OCI-LY1 (cell line): ENCODE results near the gene ATP13A4.

Source experiments
- H2AFZ ChIP-seq: fragments of 200-600 bp; sonication (generic), shearing (Covaris generic); 2 replicates; pipeline ENCODE4 v1.6.0; 2014; ENCODE audit warnings: antibody characterized with exemption, mild to moderate bottlenecking, low read length
- H3F3A ChIP-seq: fragments of 200-600 bp; sonication (generic), shearing (Covaris generic); 2 replicates; pipeline ENCODE4 v1.6.0; 2014; ENCODE audit warnings: mild to moderate bottlenecking, antibody characterized with exemption, low read length, moderate library complexity; ENCODE audit not compliant: insufficient read depth
- H3K27ac ChIP-seq: fragments of 200-600 bp; sonication (generic); 2 replicates; pipeline ENCODE4 v1.5.1; 2014; ENCODE audit warnings: low read length, mixed run types, mild to moderate bottlenecking, low read depth; ENCODE audit not compliant: poor library complexity, severe bottlenecking
- H3K27me3 ChIP-seq: fragments of 200-600 bp; sonication (generic); 2 replicates; pipeline ENCODE4 v1.6.0; 2014; ENCODE audit warnings: antibody characterized with exemption, mild to moderate bottlenecking, low read length, moderate library complexity; ENCODE audit not compliant: insufficient read depth
- H3K36me3 ChIP-seq: fragments of 200-600 bp; sonication (generic); 2 replicates; pipeline ENCODE4 v1.6.1; 2014; ENCODE audit warnings: mild to moderate bottlenecking, antibody characterized with exemption, low read length, moderate library complexity, mixed read lengths; ENCODE audit not compliant: insufficient read depth
- H3K4me1 ChIP-seq: fragments of 200-600 bp; sonication (generic); 2 replicates; pipeline ENCODE4 v1.5.1; 2014; ENCODE audit warnings: mild to moderate bottlenecking, low read length, moderate library complexity; ENCODE audit not compliant: insufficient read depth, severe bottlenecking
- H3K4me2 ChIP-seq: fragments of 200-600 bp; sonication (generic), shearing (Covaris generic); 2 replicates; pipeline ENCODE4 v1.6.1; 2014; ENCODE audit warnings: low read length
- H3K4me3 ChIP-seq: fragments of 200-600 bp; sonication (generic); 2 replicates; pipeline ENCODE4 v1.5.1; 2014; ENCODE audit warnings: low read length, low read depth, mild to moderate bottlenecking, mixed read lengths; ENCODE audit not compliant: poor library complexity, severe bottlenecking
- H3K79me2 ChIP-seq: fragments of 200-600 bp; shearing (Covaris generic); 2 replicates; pipeline ENCODE4 v1.6.1; 2016; ENCODE audit warnings: mixed run types, low read length, mixed read lengths; ENCODE audit not compliant: insufficient read depth
- H3K9ac ChIP-seq: fragments of 200-600 bp; sonication (generic), shearing (Covaris generic); 2 replicates; pipeline ENCODE4 v1.6.1; 2014; ENCODE audit warnings: mild to moderate bottlenecking, low read length, mixed read lengths
- H3K9me2 ChIP-seq: fragments of 200-600 bp; sonication (generic), shearing (Covaris generic); 2 replicates; pipeline ENCODE4 v1.6.1; 2014; ENCODE audit warnings: low read depth, mild to moderate bottlenecking, low read length, mixed read lengths
- H3K9me3 ChIP-seq: fragments of 200-600 bp; shearing (Covaris generic); 2 replicates; pipeline ENCODE4 v1.6.1; 2014; ENCODE audit warnings: low read length, mixed read lengths
- H4K20me1 ChIP-seq: fragments of 200-600 bp; sonication (generic), shearing (Covaris generic); 2 replicates; pipeline ENCODE4 v1.6.0; 2016; ENCODE audit warnings: mild to moderate bottlenecking, low read length; ENCODE audit not compliant: insufficient read depth
- EZH2 ChIP-seq: fragments of 200-600 bp; sonication (generic), shearing (Covaris generic); IDR thresholded peaks from 2 replicates; pipeline ENCODE4 v1.8.0; 2017; ENCODE audit warnings: borderline replicate concordance, mixed run types, mild to moderate bottlenecking, antibody characterized with exemption, low read length, moderate library complexity, mixed read lengths
- TF ChIP-seq, protein P1 (sequence below): fragments of 200-600 bp; sonication (generic), shearing (Covaris generic); IDR thresholded peaks from 2 replicates; pipeline ENCODE4 v1.5.1; 2017; ENCODE audit warnings: mild to moderate bottlenecking, antibody characterized with exemption, low read length, moderate library complexity, mixed read lengths

ATP13A4 gene

DNA sequence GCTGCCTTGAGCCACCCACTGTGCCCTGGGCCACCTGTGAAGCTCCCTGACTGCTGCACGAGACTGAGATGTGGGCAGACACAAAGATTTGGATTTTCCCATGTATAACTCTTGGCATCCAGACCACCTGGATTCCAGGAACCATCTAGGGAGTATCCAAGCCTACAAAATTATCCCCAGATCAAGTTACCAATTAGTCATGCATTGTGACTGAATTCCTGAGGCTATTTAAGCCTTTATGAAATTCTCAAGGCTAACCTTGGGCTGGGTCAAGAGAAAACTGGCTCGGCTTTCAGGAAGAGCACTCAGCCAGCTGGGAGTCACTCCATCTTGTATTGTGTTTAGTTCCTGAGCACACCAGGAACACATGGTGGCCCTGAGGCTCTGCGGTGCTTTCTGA is 162.8 kb downstream of the ATP13A4 start:
- Histone ChIP-seq H3K4me2 (no peak overlapping the region), H3K9me2 (no peaks in the 10 kb centered on the region)

DNA sequence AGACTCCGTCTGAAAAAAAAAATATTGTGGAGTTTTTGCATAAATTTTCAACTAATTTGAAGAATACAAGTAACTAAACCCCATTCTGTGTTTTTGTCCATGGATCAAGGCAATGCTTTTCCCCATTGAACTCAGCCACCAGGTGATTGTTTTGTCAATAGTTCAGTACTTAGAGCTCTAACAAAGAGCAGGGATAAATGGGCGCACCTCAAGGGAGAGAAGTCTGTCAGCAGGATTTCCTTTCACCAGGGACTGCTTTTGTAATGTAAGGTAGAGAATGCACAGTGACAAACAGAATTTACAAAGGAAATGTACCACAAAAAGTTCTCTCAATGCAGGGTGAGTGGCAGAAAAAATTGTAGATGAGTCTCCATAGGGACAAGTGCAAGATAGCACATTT is 165.4 kb downstream of the ATP13A4 start:
- Histone ChIP-seq H4K20me1 (no peaks in the 10 kb centered on the region), H3K9ac (no peak overlapping the region), H3K79me2 (no peaks in the 10 kb centered on the region), H3K27ac (no peak overlapping the region), H3K9me2 (no peaks in the 10 kb centered on the region), H3K4me1 (no peaks in the 10 kb centered on the region), H3K4me3 (no peak overlapping the region), H2AFZ (no peak overlapping the region), H3K4me2 (no peak overlapping the region), H3K36me3 (no peaks in the 10 kb centered on the region), H3F3A (no peaks in the 10 kb centered on the region), H3K27me3 (no peaks in the 10 kb centered on the region; the same call in 1 of the 2 replicates), H3K9me3 (no peaks in the 10 kb centered on the region)
- TF ChIP-seq, protein P1, sequence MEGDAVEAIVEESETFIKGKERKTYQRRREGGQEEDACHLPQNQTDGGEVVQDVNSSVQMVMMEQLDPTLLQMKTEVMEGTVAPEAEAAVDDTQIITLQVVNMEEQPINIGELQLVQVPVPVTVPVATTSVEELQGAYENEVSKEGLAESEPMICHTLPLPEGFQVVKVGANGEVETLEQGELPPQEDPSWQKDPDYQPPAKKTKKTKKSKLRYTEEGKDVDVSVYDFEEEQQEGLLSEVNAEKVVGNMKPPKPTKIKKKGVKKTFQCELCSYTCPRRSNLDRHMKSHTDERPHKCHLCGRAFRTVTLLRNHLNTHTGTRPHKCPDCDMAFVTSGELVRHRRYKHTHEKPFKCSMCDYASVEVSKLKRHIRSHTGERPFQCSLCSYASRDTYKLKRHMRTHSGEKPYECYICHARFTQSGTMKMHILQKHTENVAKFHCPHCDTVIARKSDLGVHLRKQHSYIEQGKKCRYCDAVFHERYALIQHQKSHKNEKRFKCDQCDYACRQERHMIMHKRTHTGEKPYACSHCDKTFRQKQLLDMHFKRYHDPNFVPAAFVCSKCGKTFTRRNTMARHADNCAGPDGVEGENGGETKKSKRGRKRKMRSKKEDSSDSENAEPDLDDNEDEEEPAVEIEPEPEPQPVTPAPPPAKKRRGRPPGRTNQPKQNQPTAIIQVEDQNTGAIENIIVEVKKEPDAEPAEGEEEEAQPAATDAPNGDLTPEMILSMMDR: no peak
- TF ChIP-seq EZH2: no peak

More for the DNA sequence above, 162.8 kb downstream of the ATP13A4 start:
- Histone ChIP-seq H3K27me3 (no peaks in the 10 kb centered on the region; the same call in 1 of the 2 replicates), H4K20me1 (no peaks in the 10 kb centered on the region), H3K9ac (no peak overlapping the region), H3F3A (no peaks in the 10 kb centered on the region), H3K9me3 (no peaks in the 10 kb centered on the region), H3K4me1 (no peaks in the 10 kb centered on the region), H3K4me3 (no peak overlapping the region), H3K27ac (no peak overlapping the region), H2AFZ (no peak overlapping the region), H3K79me2 (no peaks in the 10 kb centered on the region), H3K36me3 (no peaks in the 10 kb centered on the region)
- no peak for TF ChIP-seq EZH2
- TF ChIP-seq, protein P1: no peak

DNA sequence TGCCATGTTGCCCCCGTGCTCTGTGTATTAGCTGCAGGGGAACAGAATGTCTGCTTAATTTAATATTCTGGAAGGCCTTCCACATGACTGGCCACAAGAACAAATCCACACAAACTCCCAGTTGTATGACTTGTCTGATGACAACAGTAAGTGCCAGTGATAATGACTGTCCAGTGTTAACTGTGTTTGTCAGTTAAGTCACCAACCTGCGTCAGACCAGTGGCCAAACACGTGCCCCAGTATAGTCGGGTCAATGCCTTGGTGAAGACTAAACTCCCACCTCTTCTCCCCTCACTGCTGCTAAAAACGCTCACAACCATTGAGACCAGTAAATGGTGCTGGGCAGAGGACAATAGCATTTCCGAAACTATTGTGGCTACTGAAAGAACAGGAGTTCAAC is 166.3 kb downstream of the ATP13A4 start:
- Histone ChIP-seq H3K4me3 (no peak overlapping the region), H3K9me2 (no peaks in the 10 kb centered on the region), H2AFZ (no peak overlapping the region), H3K4me2 (no peak overlapping the region), H3K79me2 (no peaks in the 10 kb centered on the region), H4K20me1 (no peaks in the 10 kb centered on the region), H3K9me3 (no peaks in the 10 kb centered on the region), H3K9ac (no peak overlapping the region), H3K4me1 (no peaks in the 10 kb centered on the region), H3K36me3 (no peaks in the 10 kb centered on the region), H3K27me3 (no peaks in the 10 kb centered on the region; the same call in 1 of the 2 replicates), H3K27ac (no peak overlapping the region), H3F3A (no peaks in the 10 kb centered on the region)
- no peak for TF ChIP-seq EZH2
- TF ChIP-seq, protein P1: no peak
